Measurements from ENCODE around the gene SMYD3.
"Not testable (repeated sequence)": the region's sequence is repeated elsewhere in the genome, so short reads cannot be mapped to it uniquely, and the experiment has no call there.

Gene SMYD3

GRCh38 chr1:246404078-246404477 is 103.0 kb downstream of the SMYD3 start:
- no peak for DNase-seq

GRCh38 chr1:246398126-246398813 is 108.8 kb downstream of the SMYD3 start:
- DNase-seq, result no peak

DNA sequence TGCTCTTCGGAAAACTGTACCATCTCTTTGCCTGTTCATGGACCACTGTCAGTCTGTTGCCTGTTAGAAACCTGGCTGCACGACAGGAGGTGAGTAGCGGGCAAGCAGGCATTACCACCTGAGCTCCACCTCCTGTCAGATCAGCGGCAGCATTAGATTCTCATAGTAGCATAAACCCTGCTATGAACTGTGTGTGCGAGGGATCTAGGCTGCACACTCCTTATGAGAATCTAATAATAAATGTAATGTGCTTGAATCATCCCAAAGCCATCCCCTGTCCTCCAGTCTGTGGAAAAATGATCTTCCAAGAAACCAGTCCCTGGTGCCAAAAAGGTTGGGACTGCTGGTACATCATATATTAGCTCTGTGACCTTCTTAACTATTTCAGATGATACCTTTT is 110.0 kb downstream of the SMYD3 start:
- DNase-seq, result no peak

GRCh38 chr1:246396322-246396721 is 110.8 kb downstream of the SMYD3 start:
- DNase-seq, result no peak

- no peak for DNase-seq
These were observed 113.0 kb downstream of the SMYD3 start for GRCh38 chr1:246394121-246394520.

DNA sequence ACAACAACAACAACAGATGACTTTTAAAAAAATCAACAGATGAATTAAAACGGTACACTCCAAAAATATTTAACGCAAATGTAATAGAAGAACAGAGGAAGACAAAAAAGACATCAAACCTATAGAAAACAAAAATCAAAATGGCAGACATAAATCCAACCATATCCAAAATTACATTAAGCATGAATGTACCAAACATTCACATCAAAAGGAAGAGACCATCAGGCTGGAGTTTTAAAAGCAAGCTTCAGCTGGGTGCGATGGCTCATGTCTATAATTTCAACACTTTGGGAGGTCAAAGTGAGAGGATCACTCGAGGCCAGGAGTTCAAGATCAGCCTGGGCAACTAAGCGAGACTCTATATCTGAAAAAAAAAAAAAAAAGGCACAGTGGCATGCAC is 116.2 kb downstream of the SMYD3 start:
- no peak for DNase-seq

DNA sequence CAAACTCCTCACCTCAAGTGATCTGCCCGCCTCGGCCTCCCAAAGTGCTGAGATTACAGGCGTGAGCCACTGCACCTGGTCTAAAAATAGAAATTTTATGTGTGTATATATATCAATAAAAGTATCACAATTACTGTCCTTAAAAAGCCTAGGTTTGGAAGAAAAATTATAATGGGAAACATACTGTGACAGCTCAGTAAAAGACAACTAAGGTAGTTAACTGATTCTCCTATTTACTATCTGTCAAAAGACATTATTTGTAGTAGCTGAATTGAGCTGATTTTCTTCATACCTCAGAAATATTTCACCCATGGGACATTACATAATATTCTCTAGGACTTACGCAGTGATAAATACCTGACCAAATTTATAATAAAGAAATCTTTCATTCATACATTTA is 122.5 kb downstream of the SMYD3 start:
- DNase-seq, result no peak

DNA sequence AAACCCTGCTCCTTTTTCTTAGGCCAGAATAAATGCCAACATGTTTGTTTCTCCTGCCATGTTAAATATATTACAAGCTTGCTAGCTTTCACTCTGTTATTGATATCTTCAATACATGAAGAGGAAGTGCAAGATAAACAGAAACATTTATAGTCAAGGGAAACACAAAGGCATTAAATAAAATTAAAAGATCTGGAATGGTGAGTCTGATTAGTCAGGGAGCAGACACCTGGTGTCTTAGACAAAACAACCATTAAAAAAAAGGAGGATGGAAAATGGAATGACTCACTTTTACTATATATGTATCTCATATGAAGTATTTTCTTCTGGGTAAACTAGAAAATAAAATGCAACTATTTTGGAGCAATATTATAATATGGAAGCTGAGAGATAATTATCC is 123.3 kb downstream of the SMYD3 start:
- DNase-seq, result no peak

DNA sequence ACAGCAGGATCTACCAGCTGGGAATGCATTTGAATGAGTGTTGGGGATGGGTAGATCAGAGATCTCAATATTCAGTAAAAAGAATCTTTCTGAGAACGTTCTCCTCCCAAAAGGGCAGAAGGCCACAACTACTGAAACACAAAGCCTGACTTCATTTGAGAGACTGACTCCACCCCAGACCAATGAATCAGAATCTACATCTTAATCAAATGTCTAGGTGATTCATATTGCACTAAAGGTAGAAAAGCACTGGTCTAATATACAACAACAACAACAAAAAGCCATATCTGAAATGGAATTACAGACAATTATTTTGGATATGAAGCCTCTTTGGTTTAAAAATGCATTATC is 123.9 kb downstream of the SMYD3 start:
- DNase-seq, result no peak

DNA sequence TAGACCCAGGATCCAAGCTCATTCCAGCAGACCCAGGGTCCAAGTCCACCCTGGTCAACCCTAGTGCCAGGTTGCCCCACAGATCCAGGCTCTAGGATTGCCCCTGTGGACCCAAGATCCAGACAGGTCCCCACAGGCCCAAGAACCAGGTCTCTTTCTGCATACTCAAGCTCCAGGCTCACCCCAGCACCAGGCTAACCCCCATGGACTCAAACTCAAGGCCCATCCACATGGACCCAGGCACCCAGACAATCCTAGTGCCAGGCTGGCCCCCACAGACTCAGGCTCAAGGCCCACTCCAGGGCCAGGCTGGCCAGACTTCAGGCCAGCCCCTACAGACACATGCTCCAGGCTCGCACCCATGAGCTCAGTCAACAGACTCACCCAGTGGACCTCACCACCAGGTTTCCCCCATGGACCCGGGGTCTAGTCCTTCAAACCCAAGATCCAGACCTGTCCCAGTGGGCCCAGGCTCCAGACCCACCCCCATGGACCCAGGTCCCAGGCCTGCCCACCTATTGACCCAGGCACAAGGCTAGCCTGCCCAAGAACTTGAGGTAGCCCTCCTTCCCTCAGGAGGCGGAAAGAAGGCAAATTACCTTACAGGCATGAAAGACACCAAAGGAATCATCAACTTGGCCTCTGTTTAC is 124.4 kb downstream of the SMYD3 start:
- DNase-seq, result no peak

- DNase-seq, result no peak
These were observed 125.6 kb downstream of the SMYD3 start for GRCh38 chr1:246381452-246381851.

DNA sequence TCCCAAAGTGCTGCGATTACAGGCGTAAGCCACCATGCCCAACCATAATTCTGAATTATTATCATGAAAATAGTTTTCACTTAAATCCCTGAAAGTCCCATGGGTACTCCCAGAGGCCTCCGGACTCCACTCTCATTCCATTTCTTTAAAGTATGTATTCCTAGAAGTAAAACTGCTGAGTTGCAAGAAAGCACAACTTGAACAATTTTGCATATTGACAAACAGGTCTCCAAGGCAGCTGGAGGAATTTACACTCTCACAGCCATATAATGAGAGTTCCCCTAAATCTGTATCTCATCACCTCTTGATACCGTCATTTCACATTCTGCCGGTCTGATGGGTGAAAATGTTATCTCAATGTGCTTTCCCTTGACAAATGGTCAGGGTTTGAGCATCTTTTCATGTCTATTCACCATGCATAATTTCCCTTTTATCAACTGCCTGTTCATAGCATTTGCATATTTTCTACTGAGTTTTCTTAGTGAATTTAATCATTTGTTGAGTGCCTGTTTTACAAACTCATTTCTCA is 129.4 kb downstream of the SMYD3 start:
- DNase-seq, result no peak

DNA sequence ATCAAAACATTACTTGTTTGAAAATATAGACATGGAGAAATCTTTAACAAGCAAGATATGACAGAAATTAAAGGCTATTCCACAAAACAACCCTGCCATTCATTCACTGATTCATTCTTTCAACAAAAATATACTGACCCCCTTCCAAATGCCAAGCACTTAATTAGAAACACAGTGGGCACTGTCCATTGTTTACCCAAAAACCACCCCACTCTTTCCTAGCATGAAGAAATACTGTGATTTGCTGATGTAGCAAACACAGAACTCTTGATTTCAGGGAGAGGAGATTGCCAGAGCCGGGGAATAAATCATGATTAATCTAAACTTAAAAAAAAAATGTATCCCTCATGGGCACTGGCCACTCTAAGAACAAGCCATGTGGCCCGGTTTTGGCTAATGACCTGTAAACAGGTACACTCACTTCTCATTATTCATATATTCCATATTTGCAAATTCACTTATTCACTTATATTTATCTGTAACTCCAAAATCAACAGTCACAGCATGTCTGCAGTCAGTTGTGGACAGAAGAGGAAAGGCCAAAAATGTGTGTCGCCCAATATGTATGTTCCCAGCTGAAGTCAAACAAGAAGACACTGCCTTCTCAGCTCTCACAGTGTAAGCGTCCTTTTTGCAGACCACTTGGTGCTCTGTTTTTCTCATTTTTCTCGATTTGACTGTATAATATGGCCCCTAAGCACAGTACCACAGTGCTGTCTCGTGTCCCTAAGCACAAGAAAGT is 133.1 kb downstream of the SMYD3 start:
- DNase-seq, result no peak

- DNase-seq, result no peak
These were observed 134.5 kb downstream of the SMYD3 start for GRCh38 chr1:246372559-246372958.

DNA sequence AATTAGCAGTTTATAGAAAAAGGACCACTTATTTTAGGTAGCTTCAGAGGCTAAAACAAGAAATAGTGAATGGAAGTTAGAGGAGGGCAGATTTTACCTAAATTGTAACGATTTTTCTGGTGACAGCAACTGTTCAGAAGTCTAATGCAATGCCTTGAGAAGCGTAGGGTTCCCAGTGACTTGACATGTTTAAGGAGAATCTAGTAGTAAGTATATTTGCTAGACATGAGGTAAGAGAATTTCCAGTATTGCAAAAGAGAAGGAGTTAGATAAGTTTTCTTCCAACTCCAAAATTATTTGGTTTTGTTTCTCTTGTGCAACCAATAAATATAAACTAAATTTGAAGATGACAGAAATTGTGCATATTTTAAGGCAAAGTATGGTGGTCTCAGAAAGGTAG is 140.0 kb downstream of the SMYD3 start:
- no peak for DNase-seq

GRCh38 chr1:246365708-246366107 is 141.4 kb downstream of the SMYD3 start:
- DNase-seq, result no peak

GRCh38 chr1:246364415-246364941 is 142.6 kb downstream of the SMYD3 start:
- DNase-seq, result no peak

GRCh38 chr1:246357014-246357598 is 150.0 kb downstream of the SMYD3 start:
- not testable (repeated sequence) for DNase-seq

DNA sequence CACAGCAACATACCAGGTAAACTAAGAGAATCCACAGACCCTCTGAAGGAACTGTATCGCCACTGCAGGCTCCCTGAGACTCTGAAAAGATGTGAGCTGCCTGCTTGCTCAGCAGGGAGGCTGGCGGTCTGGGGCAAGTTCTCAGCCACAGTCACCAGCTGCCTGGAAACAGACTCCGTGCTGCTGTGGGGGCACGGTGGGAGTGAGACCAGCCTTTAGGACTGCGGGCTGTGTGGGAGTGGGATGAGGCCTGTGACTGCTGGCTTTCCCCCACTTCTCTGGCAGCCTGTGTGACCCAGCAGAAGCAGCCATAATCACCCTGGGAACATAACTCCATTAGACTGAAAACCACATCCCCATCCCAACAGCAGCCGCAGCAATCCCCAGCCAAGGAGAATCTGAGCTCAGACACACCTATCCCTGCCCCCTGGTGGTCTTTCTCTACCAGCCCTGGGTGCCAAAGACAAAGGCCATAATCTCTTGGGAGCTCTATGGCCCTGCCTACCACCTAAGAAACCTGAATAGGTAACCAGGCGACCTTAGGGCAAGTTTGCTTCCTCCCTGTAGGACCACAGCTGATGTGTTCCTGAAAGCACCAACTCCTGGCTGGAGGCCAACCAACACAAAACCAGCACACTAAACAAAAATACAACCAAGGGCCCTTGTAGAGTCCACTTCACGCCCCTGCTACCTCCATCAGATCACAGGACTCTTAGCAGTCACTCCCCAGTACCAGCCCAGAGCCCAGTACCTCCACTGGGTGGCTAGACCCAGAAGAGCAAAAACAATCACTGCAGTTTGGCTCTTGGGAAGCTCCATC is 151.5 kb downstream of the SMYD3 start:
- no peak for DNase-seq

GRCh38 chr1:246351721-246352120 is 155.4 kb downstream of the SMYD3 start:
- no peak for DNase-seq

- no peak for DNase-seq
These were observed 156.3 kb downstream of the SMYD3 start for GRCh38 chr1:246350745-246351144.

GRCh38 chr1:246343937-246344336 is 163.1 kb downstream of the SMYD3 start:
- DNase-seq, result no peak

Measured in stimulated activated CD4-positive, alpha-beta T cell treated with anti-CD3 and anti-CD28 coated beads, Interleukin-4, amount 100 ng/mL, for 4 hours (primary cell).